ENCODE results near the gene IPCEF1. TPM values are rescaled to one million over a fixed set of nuclear protein-coding genes. Genes with fewer than 3 reads are reported as not detected.

The IPCEF1 gene
- total RNA-seq, 4 donors from 2014 or later = 0.37 to 8.7 (median 3.8) TPM

DNA sequence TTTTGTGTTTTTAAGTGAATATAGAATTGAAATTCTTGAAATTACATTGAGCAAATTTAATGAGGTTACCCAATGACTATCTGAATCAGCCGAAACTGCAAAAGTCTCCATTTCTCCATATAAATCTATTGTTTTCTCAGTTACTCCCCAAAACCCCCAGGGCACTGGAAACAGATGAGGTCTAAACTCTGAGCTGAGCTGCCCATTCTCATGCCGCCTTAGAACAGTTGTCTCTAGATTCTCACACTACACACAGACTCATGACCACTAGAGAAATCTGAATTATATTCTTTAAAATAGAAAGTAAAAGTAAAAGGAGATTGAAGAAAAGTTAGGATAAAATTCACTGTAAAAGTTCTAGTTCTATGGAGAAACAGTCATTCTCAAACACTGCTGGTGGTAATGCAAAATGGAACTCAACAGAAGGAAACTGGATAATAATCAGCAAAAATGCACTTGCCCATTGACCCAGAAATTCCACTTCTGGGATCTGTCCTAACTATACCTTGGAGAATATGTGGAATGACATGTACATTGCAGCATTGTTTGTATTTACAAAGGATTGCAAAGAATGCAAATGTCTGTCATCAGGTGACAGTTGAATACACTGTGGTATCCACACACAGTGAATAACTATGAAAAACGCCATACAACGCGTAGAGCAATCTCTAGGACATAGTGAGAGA lies 125.5 kb downstream of the IPCEF1 start:
- Histone ChIP-seq H3K4me3 (no peak overlapping the region), H3K4me1 (no peaks in the 10 kb centered on the region), H3K27ac (no peak overlapping the region), H3K36me3 (no peaks in the 10 kb centered on the region), H3K27me3 (no peaks in the 10 kb centered on the region), H3K9me3 (no peaks in the 10 kb centered on the region)
- TF ChIP-seq CTCF (IDR thresholded peaks at IDR 0.05) (no peak), POLR2AphosphoS5 (IDR thresholded peaks at IDR 0.05) (no peak), EP300 (IDR thresholded peaks at IDR 0.05; ENCODE audit: low read depth) (no peak)
- intact Hi-C loops (cut with DNase I; ENCODE audit: low total_unique reads) = no loop called here
- in situ Hi-C loops (cut with MboI; ENCODE audit: low pct_ligation_motif_present in 1 of 4, low pct_unique_long_range_greater_than_20kb in 1 of 4, low sequenced_read_pairs in 3 of 4) = no loop called here
- WGBS, 2 donors (ENCODE audit: low coverage in 1 of 2) = 89 to 91% methylated on average over 5 of the region's 5 CpGs
- no peak for DNase-seq

GRCh38 chr6:154230393-154230792 lies 126.2 kb downstream of the IPCEF1 start:
- Histone ChIP-seq H3K27me3 (no peaks in the 10 kb centered on the region), H3K4me3 (no peak overlapping the region), H3K36me3 (no peaks in the 10 kb centered on the region), H3K9me3 (no peaks in the 10 kb centered on the region), H3K4me1 (no peaks in the 10 kb centered on the region), H3K27ac (no peak overlapping the region)
- in situ Hi-C loops (cut with MboI; ENCODE audit: low pct_ligation_motif_present in 1 of 4, low pct_unique_long_range_greater_than_20kb in 1 of 4, low sequenced_read_pairs in 3 of 4) = no loop called here
- no peak for DNase-seq
- 71 to 76% methylated on average over 3 of the region's 3 CpGs for WGBS, 2 donors (ENCODE audit: low coverage in 1 of 2)
- TF ChIP-seq POLR2AphosphoS5 (IDR thresholded peaks at IDR 0.05) = no peak
- TF ChIP-seq EP300 (IDR thresholded peaks at IDR 0.05; ENCODE audit: low read depth) = no peak
- TF ChIP-seq CTCF (IDR thresholded peaks at IDR 0.05) = no peak
- no peak for TF ChIP-seq POLR2A (IDR thresholded peaks at IDR 0.05)
- intact Hi-C loops (cut with DNase I; ENCODE audit: low total_unique reads) = no loop called here

DNA sequence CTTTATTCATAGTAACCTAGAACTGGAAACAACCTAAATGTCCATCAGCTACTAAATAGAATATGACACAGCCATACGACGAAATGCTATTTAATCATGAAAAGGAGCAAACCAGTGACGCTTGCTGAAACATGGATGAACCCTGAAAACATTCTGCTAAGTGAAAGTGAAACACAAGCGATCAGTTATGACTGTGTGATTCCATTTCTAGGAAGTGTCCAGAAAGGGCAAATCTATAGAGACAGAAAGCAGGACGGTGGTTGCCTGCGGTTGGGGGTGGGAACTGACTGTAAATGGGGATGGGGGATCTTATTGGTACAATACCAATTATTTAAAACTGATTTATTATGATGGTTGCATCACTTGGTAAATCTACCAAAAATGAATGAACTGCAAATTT lies 126.8 kb downstream of the IPCEF1 start:
- in situ Hi-C loops (cut with MboI; ENCODE audit: low pct_ligation_motif_present in 1 of 4, low pct_unique_long_range_greater_than_20kb in 1 of 4, low sequenced_read_pairs in 3 of 4) = no loop called here
- no peak for DNase-seq
- H3K27ac ChIP-seq = no peak overlapping the region
- TF ChIP-seq CTCF (IDR thresholded peaks at IDR 0.05) (no peak), POLR2AphosphoS5 (IDR thresholded peaks at IDR 0.05) (no peak), POLR2A (IDR thresholded peaks at IDR 0.05) (no peak), EP300 (IDR thresholded peaks at IDR 0.05; ENCODE audit: low read depth) (no peak)
- no peaks in the 10 kb centered on the region for H3K4me1 ChIP-seq
- 62 to 68% methylated on average over 6 of the region's 6 CpGs for WGBS, 2 donors (ENCODE audit: low coverage in 1 of 2)
- intact Hi-C loops (cut with DNase I; ENCODE audit: low total_unique reads) = no loop called here
- no peaks in the 10 kb centered on the region for H3K27me3 ChIP-seq
- no peak overlapping the region for H3K4me3 ChIP-seq
- no peaks in the 10 kb centered on the region for H3K9me3 ChIP-seq
- no peaks in the 10 kb centered on the region for H3K36me3 ChIP-seq

- no peak for DNase-seq
- 88 to 91% methylated on average over 4 of the region's 4 CpGs for WGBS, 2 donors (ENCODE audit: low coverage in 1 of 2)
- intact Hi-C loops (cut with DNase I; ENCODE audit: low total_unique reads) (no loop called here), in situ Hi-C loops (cut with MboI; ENCODE audit: low pct_ligation_motif_present in 1 of 4, low pct_unique_long_range_greater_than_20kb in 1 of 4, low sequenced_read_pairs in 3 of 4) (no loop called here)
- H3K36me3 ChIP-seq = no peaks in the 10 kb centered on the region
- no peaks in the 10 kb centered on the region for H3K4me1 ChIP-seq
- no peak overlapping the region for H3K4me3 ChIP-seq
- no peaks in the 10 kb centered on the region for H3K9me3 ChIP-seq
- no peaks in the 10 kb centered on the region for H3K27me3 ChIP-seq
- TF ChIP-seq EP300 (IDR thresholded peaks at IDR 0.05; ENCODE audit: low read depth) = no peak
- H3K27ac ChIP-seq = no peak overlapping the region
These were observed 128.1 kb downstream of the IPCEF1 start for GRCh38 chr6:154228521-154228905.

All from transverse colon (tissue), 4 donors.